IMR-90 (cell line): ENCODE results near the gene CCDC198. TPM values are rescaled to one million over a fixed set of nuclear protein-coding genes. Genes with fewer than 3 reads are reported as not detected.

Experiments
- ATAC-seq: fragments of 200-7000 bp; cut with Tn5 transposase; 2 replicates; pipeline ENCODE4 v1.9.1; 2020; ENCODE audit warnings: low read depth, mild to moderate bottlenecking, moderate library complexity
- Bru-seq: library from RNA; stranded (reverse); fragments of 400-500 nt; gene quantifications from one replicate; lab custom pipeline; 2021; lab: Mats Ljungman, UMichigan
- BruChase-seq, 2 experiments: library from RNA; stranded (reverse); fragments of 400-500 nt; gene quantifications; one replicate each; lab custom pipeline; 2021; lab: Mats Ljungman, UMichigan
- BruUV-seq: library from RNA; stranded (reverse); fragments of 400-500 nt; replicated peaks from 2 replicates; lab custom pipeline; 2021; lab: Mats Ljungman, UMichigan
- CTCF ChIA-PET: fragments of 300-600 bp; formaldehyde crosslinking; extraction: SDS; loops from one replicate; lab custom pipeline; 2021; ENCODE audit warnings: antibody characterized with exemption; lab: Yijun Ruan, JAX
- POLR2A ChIA-PET: fragments of 300-600 bp; sonication (Branson Sonifier 250); formaldehyde crosslinking; loops from one replicate; lab custom pipeline; 2022; ENCODE audit warnings: antibody characterized with exemption; ENCODE audit not compliant: unreplicated experiment; lab: Charles Lee
- DNase-seq: peaks from one replicate; pipeline ENCODE4 v3.0.0; 2013
- H2AFZ ChIP-seq: replicated peaks from 2 replicates; pipeline ENCODE3; 2013; ENCODE audit warnings: low read length, mild to moderate bottlenecking; ENCODE audit not compliant: poor library complexity
- H2AK5ac ChIP-seq: 2 replicates; pipeline ENCODE4 v1.6.1; 2013; ENCODE audit warnings: low read depth, low read length, inconsistent platforms
- H2AK9ac ChIP-seq: replicated peaks from 2 replicates; pipeline ENCODE3; 2013; ENCODE audit warnings: mild to moderate bottlenecking, low read depth, low read length, moderate library complexity; ENCODE audit not compliant: poor library complexity
- H2BK120ac ChIP-seq: 2 replicates; pipeline ENCODE4 v1.6.1; 2013; ENCODE audit warnings: low read depth, low read length, inconsistent platforms
- H2BK15ac ChIP-seq: 3 replicates; pipeline ENCODE4 v1.6.1; 2013; ENCODE audit warnings: low read depth, low read length, inconsistent platforms
- H2BK20ac ChIP-seq: 2 replicates; pipeline ENCODE4 v1.6.1; 2013; ENCODE audit warnings: low read depth, mild to moderate bottlenecking, inconsistent platforms, low read length, moderate library complexity
- H2BK5ac ChIP-seq: 2 replicates; pipeline ENCODE4 v1.6.1; 2013; ENCODE audit warnings: mild to moderate bottlenecking, low read depth, low read length, inconsistent platforms; ENCODE audit not compliant: poor library complexity, severe bottlenecking
- H3K14ac ChIP-seq: replicated peaks from 2 replicates; pipeline ENCODE4 v1.6.1; 2013; ENCODE audit warnings: low read depth, low read length, inconsistent platforms
- H3K18ac ChIP-seq: 2 replicates; pipeline ENCODE4 v1.6.1; 2013; ENCODE audit warnings: low read depth, low read length, control low read depth
- H3K23ac ChIP-seq: 2 replicates; pipeline ENCODE4 v1.6.1; 2013; ENCODE audit warnings: low read depth, low read length, inconsistent platforms
- H3K27ac ChIP-seq: 2 replicates; pipeline ENCODE4 v1.5.1; 2013; ENCODE audit warnings: mild to moderate bottlenecking, control low read depth, low read length; ENCODE audit not compliant: insufficient read depth
- H3K27me3 ChIP-seq: 2 replicates; pipeline ENCODE4 v1.6.1; 2013; ENCODE audit warnings: low read length; ENCODE audit not compliant: control insufficient read depth, insufficient read depth
- H3K36me3 ChIP-seq: 2 replicates; pipeline ENCODE4 v1.6.1; 2013; ENCODE audit warnings: low read length, mixed read lengths; ENCODE audit not compliant: control insufficient read depth, insufficient read depth
- H3K4ac ChIP-seq: 2 replicates; pipeline ENCODE4 v1.6.1; 2013; ENCODE audit warnings: low read depth, low read length, inconsistent platforms
- H3K4me1 ChIP-seq: 2 replicates; pipeline ENCODE4 v1.6.1; 2013; ENCODE audit warnings: low read length, mixed read lengths; ENCODE audit not compliant: control insufficient read depth, insufficient read depth
- H3K4me2 ChIP-seq: 2 replicates; pipeline ENCODE4 v1.6.1; 2013; ENCODE audit warnings: low read depth, mild to moderate bottlenecking, control low read depth, low read length, moderate library complexity
- H3K4me3 ChIP-seq: 2 replicates; pipeline ENCODE4 v1.5.1; 2013; ENCODE audit warnings: low read depth, mild to moderate bottlenecking, control low read depth, low read length, moderate library complexity; ENCODE audit not compliant: insufficient read depth
- H3K56ac ChIP-seq: 2 replicates; pipeline ENCODE4 v1.6.1; 2013; ENCODE audit warnings: low read length, inconsistent platforms; ENCODE audit not compliant: insufficient read depth; ENCODE audit errors: extremely low read depth
- H3K79me1 ChIP-seq, 2 experiments: 2 replicates each; pipeline ENCODE4 v1.6.1; 2013; ENCODE audit warnings: low read length in 2 of 2, inconsistent platforms in 1 of 2, low read depth in 1 of 2
- H3K9ac ChIP-seq: 2 replicates; pipeline ENCODE4 v1.6.1; 2013; ENCODE audit warnings: low read depth, low read length, control low read depth
- H3K9me1 ChIP-seq: 2 replicates; pipeline ENCODE4 v1.6.1; 2013; ENCODE audit warnings: low read length, inconsistent platforms; ENCODE audit not compliant: insufficient read depth
- H3K9me3 ChIP-seq: 2 replicates; pipeline ENCODE4 v1.6.1; 2013; ENCODE audit warnings: low read length; ENCODE audit not compliant: control insufficient read depth, insufficient read depth
- H4K20me1 ChIP-seq: 2 replicates; pipeline ENCODE4 v1.6.1; 2013; ENCODE audit warnings: low read length, inconsistent platforms; ENCODE audit not compliant: insufficient read depth
- H4K5ac ChIP-seq: 2 replicates; pipeline ENCODE4 v1.6.1; 2013; ENCODE audit warnings: mild to moderate bottlenecking, low read depth, low read length, control low read depth
- H4K8ac ChIP-seq, 2 experiments: 2 replicates each; pipeline ENCODE4 v1.6.1; 2013; ENCODE audit warnings: low read depth in 2 of 2, low read length in 2 of 2, control low read depth in 1 of 2, inconsistent platforms in 1 of 2
- H4K91ac ChIP-seq: 2 replicates; pipeline ENCODE4 v1.6.1; 2013; ENCODE audit warnings: low read depth, low read length, inconsistent platforms; ENCODE audit not compliant: insufficient read depth
- BHLHE40 ChIP-seq: fragments of 150-350 bp; IDR thresholded peaks from 2 replicates; pipeline ENCODE4 v1.6.1; 2016; ENCODE audit warnings: mild to moderate bottlenecking, low read depth, low read length
- CEBPB ChIP-seq: IDR thresholded peaks from 2 replicates; pipeline ENCODE4 v1.6.1; 2012; ENCODE audit warnings: low read depth, low read length, improper control_type of control experiment
- CHD1 ChIP-seq: IDR thresholded peaks from 2 replicates; pipeline ENCODE4 v1.6.1; 2012; ENCODE audit warnings: low read depth, low read length, improper control_type of control experiment
- CTCF ChIP-seq: conservative IDR thresholded peaks from 2 replicates; pipeline ENCODE4 v1.5.1; 2012; ENCODE audit warnings: mild to moderate bottlenecking, low read depth, low read length, improper control_type of control experiment
- ELK1 ChIP-seq: fragments of 150-350 bp; IDR thresholded peaks from 2 replicates; pipeline ENCODE4 v1.6.1; 2016; ENCODE audit warnings: low read depth, mild to moderate bottlenecking, low read length, moderate library complexity, borderline replicate concordance
- FOS ChIP-seq: fragments of 150-350 bp; IDR thresholded peaks from 2 replicates; pipeline ENCODE4 v1.6.1; 2016; ENCODE audit warnings: low read depth, low read length
- MAFK ChIP-seq: IDR thresholded peaks from 2 replicates; pipeline ENCODE4 v1.6.1; 2012; ENCODE audit warnings: low read depth, low read length, improper control_type of control experiment
- MXI1 ChIP-seq: IDR thresholded peaks from 2 replicates; pipeline ENCODE4 v1.6.1; 2012; ENCODE audit warnings: low read depth, mild to moderate bottlenecking, low read length, moderate library complexity, borderline replicate concordance
- POLR2A ChIP-seq: IDR thresholded peaks from 2 replicates; pipeline ENCODE4 v1.6.1; 2012; ENCODE audit warnings: mild to moderate bottlenecking, low read depth, low read length
- RAD21 ChIP-seq: IDR thresholded peaks from 2 replicates; pipeline ENCODE4 v1.6.1; 2012; ENCODE audit warnings: low read length, improper control_type of control experiment
- RCOR1 ChIP-seq: IDR thresholded peaks from 2 replicates; pipeline ENCODE4 v1.6.1; 2012; ENCODE audit warnings: mild to moderate bottlenecking, low read length, improper control_type of control experiment; ENCODE audit not compliant: insufficient replicate concordance
- RFX5 ChIP-seq: IDR thresholded peaks from 2 replicates; pipeline ENCODE4 v1.8.0; 2012; ENCODE audit warnings: low read depth, mild to moderate bottlenecking, low read length, moderate library complexity
- SMC3 ChIP-seq: fragments of 150-350 bp; IDR thresholded peaks from 2 replicates; pipeline ENCODE4 v1.6.1; 2016; ENCODE audit warnings: low read depth, mild to moderate bottlenecking, antibody characterized with exemption, low read length, moderate library complexity
- whole genome bisulfite sequencing, 2 experiments: methylation state at CpG; one replicate each; pipeline versions ENCODE4 v1.1.5 to v1.1.7; 2013; ENCODE audit warnings: missing lambda C conversion rate in 2 of 2; ENCODE audit not compliant: insufficient read length in 1 of 2; ENCODE audit errors: extremely low coverage in 2 of 2; 5-methylcytosine and 5-hydroxymethylcytosine counted together
- dilution Hi-C: fragments of 300-500 bp; cut with HindIII; formaldehyde crosslinking; loops from one replicate; pipeline ENCODE4 v1.14.3; 2018; ENCODE audit warnings: low sequenced_read_pairs; ENCODE audit not compliant: unreplicated experiment
- in situ Hi-C: fragments of 300-500 bp; cut with MboI; formaldehyde crosslinking; loops from 3 replicates; pipeline ENCODE4 v1.14.3; 2019; ENCODE audit warnings: low sequenced_read_pairs, inconsistent platforms, mixed read lengths
- intact Hi-C: fragments of 100-400 bp; cut with micrococcal nuclease; formaldehyde crosslinking; loops from 2 replicates; pipeline ENCODE4 v1.10.0; 2022
- long read RNA-seq: library from polyadenylated mRNA; unstranded; transcript quantifications from one replicate; pipeline ENCODE4 v2.0.0, GENCODE V29; 2021; ENCODE audit not compliant: unreplicated experiment
- polyA plus RNA-seq, 3 experiments: library from polyadenylated mRNA; depleted of rRNA; stranded (reverse); fragments of >200 nt; gene quantifications; 2 replicates each; pipeline ENCODE4 v1.2.3, GENCODE V29; 2012; ENCODE audit warnings: low replicate concordance in 1 of 3
- total RNA-seq: library from RNA; depleted of rRNA; stranded (reverse); fragments of >200 nt; gene quantifications from 2 replicates; pipeline ENCODE4 v1.2.3, GENCODE V29; 2012; rRNA removed

CCDC198 gene, protein sequence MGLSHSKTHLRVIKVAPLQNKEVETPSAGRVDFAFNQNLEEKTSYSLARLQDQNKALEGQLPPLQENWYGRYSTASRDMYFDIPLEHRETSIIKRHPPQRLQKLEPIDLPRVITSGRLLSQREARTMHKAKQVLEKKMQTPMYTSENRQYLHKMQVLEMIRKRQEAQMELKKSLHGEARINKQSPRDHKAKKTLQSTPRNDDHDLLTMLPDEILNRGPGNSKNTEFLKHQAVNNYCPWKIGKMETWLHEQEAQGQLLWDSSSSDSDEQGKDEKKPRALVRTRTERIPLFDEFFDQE
- total RNA-seq (not detected in 2 replicates), polyA plus RNA-seq (2012; rRNA removed) (not detected in 2 replicates), Bru-seq, nascent RNA (not detected), BruChase-seq, experiment 1, labeled RNA remaining after a 6-hour chase (not detected), BruChase-seq, experiment 2, labeled RNA remaining after a 2-hour chase (not detected)
- not detected in 2 replicates for polyA plus RNA-seq (2012; cell fraction: cytosol; rRNA removed)
- not detected in 2 replicates for polyA plus RNA-seq (2012; cell fraction: nucleus; rRNA removed; ENCODE audit: low replicate concordance)
- long read RNA-seq: 0 reads

DNA sequence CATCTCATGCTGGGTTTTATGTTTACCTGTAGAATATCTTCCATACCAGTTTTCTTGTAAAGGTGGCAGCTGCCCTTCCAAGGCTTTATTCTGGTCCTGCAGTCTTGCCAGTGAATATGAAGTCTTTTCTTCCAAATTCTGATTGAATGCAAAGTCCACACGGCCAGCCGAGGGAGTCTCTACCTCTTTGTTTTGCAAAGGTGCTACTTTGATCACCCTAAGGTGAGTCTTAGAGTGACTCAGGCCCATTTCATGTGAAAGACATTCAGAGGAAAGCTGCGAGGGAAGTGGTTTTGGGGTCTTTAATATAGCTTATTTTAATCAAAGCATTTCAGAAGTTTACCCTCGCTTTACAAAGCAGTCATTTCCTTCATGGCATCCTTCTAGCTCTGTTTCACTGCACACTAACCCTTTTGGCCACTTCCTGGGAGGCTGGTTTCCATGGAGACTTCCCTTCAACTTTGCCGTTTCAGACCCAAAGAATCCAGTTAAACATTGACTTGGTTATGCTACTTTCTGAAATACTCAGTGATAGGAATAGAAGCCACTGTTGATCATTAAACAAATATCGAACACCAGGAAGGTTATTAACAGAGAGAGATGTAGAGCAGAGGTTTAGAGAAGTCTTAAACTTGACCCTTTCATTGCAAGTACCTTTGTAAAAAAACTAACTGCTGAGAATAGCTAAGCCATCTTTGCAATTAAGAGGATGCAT, at the start of gene CCDC198:
Gene CCDC198 (minus strand): TSS at position 391 of the 715 bp plus-strand sequence. CDS start 142 bp downstream, at position 249.
- no peak within 1 kb of the TSS for H2AK5ac ChIP-seq
- H2AFZ ChIP-seq: no peak within 1 kb of the TSS
- ChIA-PET POLR2A (no interaction called here), CTCF (no interaction called here)
- DNase-seq (no peak), ATAC-seq (no peak)
- H3K9ac ChIP-seq: no peak within 1 kb of the TSS
- H3K4me1 ChIP-seq: no peaks in the 10 kb centered on the region
- H3K23ac ChIP-seq: no peak within 1 kb of the TSS
- no peaks in the 10 kb centered on the region for H3K79me1 ChIP-seq
- BruUV-seq: no TSS peak
- no peak within 1 kb of the TSS for H2BK20ac ChIP-seq
- no peak within 1 kb of the TSS for H4K91ac ChIP-seq
- H3K4me3 ChIP-seq: no peak within 1 kb of the TSS
- H3K27me3 ChIP-seq: peaks cover 2% of the 10 kb centered on the region
- H3K9me3 ChIP-seq: no peaks in the 10 kb centered on the region
- H4K8ac ChIP-seq: no peak within 1 kb of the TSS
- no peak within 1 kb of the TSS for H4K5ac ChIP-seq
- H2BK120ac ChIP-seq: no peak within 1 kb of the TSS
- H3K14ac ChIP-seq: no peak within 1 kb of the TSS
- no peak within 1 kb of the TSS for H2BK5ac ChIP-seq
- dilution Hi-C loops (no loop called here), in situ Hi-C loops (no loop called here), intact Hi-C loops (no loop called here)
- WGBS, 2 experiments: no CpG with 5 or more reads among the region's 6 CpGs
- no peaks in the 10 kb centered on the region for H4K20me1 ChIP-seq
- no peak within 1 kb of the TSS for H3K4me2 ChIP-seq
- no peak within 1 kb of the TSS for H3K27ac ChIP-seq
- no peak within 1 kb of the TSS for H3K56ac ChIP-seq
- no peak within 1 kb of the TSS for H2AK9ac ChIP-seq
- no peaks in the 10 kb centered on the region for H3K9me1 ChIP-seq
- no peak within 1 kb of the TSS for H2BK15ac ChIP-seq
- H3K4ac ChIP-seq: no peak within 1 kb of the TSS
- H3K18ac ChIP-seq: no peak within 1 kb of the TSS
- no peaks in the 10 kb centered on the region for H3K36me3 ChIP-seq
- TF ChIP-seq FOS: no peak
- TF ChIP-seq CTCF: no peak
- no peak for TF ChIP-seq MXI1
- TF ChIP-seq BHLHE40: no peak
- no peak for TF ChIP-seq RFX5
- TF ChIP-seq CHD1: no peak
- TF ChIP-seq SMC3: no peak
- TF ChIP-seq RCOR1: no peak
- TF ChIP-seq MAFK: no peak
- no peak for TF ChIP-seq RAD21
- TF ChIP-seq POLR2A: no peak
- TF ChIP-seq CEBPB: no peak
- TF ChIP-seq ELK1: no peak
